NCI-H2227 (cell line): ENCODE results near the gene GSAP.

Experiments used
- DNase-seq: peaks from one replicate; lab custom pipeline; 2025; ENCODE audit not compliant: unreplicated experiment; lab: John Stamatoyannopoulos, UW

GSAP gene

DNA sequence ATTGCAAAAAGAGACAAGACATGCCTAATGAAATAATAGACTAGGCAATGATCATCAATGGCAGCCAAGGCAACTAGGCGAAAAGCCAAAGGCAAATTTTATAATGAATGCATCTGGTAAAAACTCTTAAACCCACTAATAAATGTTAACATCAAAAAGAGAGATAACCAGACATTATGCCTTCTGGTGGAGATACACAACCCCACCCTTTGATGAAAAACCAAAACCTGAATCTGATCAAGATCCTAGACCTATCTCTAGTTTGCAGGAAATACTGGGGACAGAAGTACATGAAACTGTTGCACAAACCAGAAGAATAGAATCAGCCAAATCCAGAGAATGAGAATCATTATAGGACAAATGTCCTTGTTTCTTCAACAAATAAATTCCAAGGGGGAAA lies 22.0 kb upstream of the GSAP start:
- DNase-seq: no peak

DNA sequence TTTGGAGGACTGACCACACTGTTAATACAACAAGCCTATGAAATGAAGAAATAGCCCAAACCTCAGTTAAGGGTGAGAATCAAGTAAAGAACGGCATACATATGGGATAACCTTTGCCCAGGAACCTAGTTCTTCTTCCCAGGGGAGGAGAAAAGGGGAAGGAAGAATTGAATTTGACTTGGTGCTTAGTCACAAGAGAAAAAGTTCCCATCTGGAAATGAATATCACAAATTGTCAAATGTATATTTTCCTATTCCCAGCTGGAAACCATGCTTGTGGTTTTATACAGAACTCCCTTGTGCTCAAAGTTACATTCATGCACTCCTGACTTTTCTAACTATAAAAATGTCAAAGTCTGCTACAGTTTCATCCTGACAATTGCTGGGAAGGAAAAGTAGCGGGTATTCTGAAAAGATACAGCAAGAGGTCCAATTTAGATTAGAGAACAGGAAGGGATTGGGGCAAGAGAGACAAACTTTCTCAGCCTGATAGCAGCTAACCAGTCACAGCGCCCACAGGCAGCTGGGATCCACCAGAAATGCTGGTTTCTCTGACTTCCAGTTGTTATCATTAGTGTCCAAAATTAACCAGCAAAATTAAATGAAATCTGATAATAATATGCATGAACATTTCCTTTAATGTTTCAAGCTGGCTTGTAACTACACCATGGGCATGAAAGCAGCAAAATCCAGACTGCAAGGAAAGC lies 18.6 kb upstream of the GSAP start:
- DNase-seq: no peak

DNA sequence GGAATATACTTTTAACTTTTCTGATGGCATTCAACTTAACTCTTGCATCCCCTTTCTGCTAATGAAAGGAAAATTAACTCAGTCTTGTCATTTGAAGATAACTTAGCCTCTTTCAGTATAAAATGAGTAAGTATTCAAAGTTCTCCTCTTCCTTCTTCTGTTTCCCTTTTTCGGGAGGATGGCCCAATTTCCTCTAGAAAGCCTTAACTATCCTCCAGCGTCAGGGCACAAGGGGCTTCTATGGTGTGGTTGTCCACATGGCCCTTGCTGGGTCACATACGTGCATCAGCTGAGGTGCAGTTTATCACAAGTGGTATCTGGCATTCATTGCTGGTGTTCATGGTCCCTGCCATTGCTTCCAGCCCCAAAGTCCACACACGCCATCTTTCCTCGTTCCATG lies 17.8 kb upstream of the GSAP start:
- DNase-seq: no peak

DNA sequence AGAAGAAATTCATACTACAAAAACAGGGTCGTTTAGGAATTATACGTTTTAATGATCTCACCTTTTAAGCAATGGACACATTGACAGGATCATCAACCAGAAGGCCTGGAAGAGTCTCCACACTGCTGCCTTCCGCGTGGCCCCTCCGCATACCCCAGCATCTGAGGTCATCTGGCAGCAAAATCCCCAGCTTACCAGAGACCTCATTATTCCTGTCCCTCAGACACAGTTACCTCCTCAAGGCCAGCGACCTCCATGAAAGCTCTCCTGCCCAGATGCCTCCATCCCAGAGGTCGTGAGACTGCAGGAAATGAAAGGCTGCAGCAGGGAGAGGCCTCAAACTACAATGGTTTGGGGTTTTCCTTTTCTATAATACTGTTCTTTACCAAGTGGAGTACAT lies 14.8 kb upstream of the GSAP start:
- no peak for DNase-seq

DNA sequence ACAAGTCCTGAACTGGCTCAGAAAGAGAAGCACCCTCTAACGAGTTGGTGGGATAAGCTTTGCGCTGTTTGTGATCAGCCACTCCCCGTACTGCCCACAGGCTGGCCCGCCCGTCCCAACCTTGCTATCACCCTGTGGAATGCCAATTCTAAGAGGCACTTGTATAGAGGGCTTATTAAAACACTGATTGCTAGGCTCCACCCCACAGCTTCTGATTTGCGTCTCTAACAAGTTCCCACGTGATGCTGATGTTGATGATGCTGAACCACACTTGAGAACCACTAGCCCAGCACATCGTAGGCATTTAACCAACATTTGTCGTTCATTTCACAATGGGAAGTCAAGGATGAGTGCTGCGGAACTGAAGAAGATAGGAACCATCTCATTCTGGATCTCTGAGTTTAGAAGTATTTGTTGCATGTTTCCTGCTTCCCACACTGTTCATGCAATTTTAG lies 12.7 kb upstream of the GSAP start:
- DNase-seq: no peak

DNA sequence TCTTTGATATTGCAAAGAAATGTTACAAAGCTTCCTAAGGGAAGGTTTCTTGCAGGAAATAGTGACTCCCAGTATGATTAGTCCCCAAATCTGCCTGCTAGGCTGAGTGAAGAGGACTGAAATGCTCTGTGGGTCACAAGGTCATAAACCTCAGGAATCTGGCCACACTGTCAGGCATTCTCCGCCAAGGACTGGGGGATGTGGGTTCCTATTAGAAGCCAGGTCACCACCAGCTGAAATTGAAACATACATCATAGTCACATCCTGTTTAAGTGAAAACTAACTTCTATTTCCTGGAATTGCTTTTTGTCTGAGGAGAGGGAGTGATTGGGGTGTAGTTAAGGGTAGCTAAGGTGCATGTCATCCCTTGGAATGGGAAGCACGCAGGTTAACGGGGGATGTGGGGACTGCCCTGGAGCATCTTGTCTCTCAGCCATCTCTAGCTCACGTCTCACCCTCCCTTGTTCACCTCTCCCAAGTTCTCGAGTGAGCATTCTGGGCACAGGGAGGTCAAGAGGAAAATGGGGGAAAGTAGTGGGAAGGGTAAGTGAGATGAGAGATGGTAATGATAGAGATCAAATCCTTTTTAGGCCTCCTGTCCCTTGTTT lies 12.0 kb upstream of the GSAP start:
- no peak for DNase-seq

DNA sequence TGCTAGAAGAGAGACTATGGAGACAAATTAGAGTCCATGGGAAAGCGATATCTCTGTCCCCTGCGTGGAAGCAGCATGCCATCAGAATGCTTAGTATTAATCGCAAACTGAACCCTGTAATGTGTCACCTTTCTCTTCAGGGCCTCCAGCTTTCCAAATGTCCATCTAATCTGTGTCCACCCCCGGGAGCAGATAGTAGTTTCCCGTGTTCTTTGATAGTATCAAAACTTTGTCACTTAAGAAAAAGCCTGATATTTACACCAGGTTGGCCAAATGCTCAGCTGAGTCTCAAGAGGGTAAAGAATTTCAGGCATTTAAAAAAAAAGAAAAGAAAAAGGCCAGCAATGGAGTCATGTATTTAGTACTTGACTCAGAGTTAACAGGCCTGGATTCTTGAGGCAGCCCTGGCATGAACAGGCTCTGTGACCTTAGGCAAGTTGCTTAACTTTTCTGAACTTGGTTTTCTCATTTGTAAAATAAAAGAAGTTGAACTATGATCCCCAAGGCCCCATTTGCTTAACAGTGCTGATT lies 10.4 kb upstream of the GSAP start:
- DNase-seq: no peak

DNA sequence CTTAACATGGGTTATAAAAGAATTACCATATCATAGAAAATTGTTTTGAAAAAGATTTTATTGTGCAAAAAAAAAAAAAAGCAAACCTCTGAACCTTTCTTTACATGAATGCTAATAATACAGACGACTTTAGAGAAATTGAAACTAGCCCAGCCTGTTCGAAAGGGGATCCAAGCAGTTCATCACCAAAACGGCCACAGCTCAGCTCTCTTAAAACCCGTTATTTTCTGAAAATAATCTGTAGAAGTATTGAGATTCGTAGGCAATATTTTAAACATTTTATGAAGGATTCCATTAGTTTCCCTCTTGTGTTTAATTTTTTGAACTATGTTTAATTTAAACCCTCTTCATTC lies 9.9 kb upstream of the GSAP start:
- no peak for DNase-seq

DNA sequence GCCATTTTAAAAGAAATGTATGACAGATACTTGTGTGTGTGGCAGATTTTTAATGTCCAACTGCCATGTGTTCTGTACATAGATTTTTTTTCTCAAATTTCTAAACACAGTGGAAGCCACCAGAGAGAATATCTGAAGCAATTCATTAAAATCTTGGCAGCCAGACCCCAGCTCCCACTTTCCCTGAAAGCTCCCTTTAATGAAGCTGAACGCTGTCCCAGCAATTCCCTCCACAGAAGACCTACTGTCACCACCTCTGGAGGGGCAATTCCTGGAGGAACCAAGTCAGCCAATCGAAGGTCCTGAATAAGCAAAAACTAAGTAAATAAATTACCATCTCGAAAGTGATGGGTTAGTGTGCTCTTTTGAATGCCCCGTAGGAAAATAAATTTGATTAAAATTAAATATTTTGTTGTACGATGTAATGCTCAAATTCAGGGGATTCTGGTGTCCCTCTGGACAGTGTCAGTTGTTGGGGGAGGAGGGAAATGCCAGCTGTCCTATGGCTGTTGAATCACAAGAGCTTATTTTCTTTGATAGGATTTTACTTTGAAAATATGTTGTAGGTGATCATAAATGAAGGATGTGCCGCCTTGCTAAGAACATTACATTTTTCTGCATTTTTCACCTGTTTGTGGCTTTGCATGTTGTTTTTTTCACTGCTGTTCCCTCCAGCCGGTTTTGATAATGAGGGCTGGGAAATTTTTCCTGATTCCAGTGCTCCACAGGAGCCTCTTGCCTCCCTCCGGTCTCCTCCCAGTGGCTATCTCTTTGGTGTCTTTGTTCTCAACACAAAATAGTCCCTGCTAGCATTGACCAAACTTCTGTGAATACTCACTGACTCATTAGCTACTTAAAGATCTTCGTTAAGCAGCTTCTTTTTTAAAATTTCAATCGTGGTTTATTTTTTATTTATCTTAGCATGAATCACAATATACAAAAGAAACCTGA lies 9.2 kb upstream of the GSAP start:
- DNase-seq: peak; percentile 41

DNA sequence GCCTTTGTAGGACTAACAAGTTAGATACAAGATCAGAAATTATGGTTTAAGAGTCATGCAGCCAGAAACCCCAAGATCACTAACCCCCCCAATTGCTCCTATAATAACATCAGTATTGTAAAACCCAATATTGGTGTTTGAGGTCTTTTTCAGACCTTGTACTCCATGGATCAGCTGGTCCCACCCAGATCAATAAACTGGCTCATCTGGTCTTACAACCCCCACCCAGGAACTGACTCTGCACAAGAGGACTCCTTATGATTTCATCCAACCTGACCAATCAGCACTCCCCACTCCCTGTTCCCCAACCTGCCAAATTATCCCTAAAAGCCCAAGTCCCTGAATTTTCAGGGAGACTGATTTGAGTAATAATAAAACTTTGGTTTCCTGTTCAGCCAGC lies 6.4 kb upstream of the GSAP start:
- DNase-seq: no peak

DNA sequence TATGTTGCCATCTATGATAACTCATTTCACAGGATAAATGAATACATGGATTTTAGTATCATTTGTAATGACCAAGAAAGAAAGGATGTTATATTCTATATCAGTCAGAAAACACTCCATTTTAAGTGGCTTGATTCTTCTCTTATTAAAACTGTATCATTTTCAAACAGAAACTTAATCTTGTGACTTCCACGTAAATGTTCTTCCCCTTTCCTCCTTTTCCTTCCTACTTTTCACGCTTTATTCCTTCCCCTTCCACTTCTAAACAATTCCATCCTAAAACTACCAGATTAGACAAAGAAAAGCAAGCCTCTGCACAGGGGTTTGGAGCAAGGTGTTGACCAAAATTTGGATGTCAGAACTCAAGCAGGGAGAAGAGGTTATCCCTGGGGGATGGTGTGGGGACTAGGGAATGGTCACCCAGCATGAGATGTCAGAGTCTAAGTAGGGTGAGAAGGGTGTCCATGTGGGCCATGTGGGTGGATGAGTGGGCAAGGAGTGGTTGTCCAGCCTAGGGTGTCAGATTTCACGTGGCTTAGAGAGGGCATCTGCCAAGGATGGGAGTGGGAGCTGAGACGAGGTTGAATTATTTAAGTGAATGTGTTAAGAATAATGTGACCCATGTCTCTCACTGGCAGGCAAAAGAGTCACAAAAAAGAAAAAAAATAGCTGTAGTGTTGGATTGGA lies 5.0 kb upstream of the GSAP start:
- no peak for DNase-seq

DNA sequence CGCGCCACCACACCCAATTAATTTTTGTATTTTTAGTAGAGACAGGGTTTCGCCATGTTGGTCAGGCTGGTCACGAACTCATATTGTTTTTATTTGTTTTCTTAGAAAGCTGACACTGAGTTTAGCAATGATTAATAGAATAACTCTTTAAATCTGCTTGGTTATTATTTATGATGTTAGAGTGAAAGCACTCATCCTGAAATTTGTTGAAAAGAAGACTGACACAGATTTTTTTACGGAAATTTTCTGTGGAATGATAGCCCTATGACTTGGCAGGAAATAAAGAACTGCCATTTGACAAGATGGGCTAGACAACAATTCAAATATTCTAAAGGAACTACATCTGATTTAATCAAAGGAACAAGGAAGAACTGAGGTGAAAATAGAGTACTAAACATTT lies 4.3 kb upstream of the GSAP start:
- DNase-seq: no peak

DNA sequence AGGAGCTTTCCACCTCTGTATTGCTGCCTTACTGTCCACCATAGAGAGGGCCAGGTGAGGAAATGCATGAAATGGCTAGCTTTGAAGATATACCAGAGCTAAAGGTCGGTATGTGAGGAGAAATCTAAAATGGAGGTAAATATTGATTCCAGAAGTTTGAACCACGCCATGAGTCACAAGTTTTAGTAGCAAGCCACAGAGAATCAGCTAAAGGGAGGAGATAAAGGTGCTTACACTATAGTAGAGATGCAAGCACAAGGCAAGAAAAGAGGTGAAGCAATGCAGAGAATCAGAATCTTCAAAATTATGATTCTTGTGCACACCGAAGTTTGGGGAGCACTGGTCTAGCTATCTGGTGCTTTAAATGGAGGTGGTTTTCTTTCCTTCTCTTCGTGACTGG lies 3.0 kb upstream of the GSAP start:
- DNase-seq: no peak

DNA sequence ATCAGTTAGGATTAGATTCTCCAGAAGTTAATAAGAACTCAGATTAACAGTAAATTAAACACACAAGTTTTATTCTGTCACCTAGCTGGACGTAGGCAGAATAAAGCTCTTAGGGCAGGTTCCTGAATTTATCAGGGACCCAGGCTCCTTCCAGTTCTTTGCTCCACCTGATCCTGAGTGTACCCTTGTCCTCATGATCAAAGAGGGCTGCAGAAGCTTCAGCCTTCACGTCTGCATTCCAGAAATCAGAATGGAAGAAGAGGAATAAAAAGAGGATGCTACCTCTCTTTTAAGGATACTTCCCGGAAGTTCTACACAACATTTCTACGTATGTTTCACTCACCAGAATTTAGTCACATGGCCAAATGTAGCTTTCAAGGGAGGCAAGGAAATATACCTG lies 1.7 kb upstream of the GSAP start:
- no peak for DNase-seq

DNA sequence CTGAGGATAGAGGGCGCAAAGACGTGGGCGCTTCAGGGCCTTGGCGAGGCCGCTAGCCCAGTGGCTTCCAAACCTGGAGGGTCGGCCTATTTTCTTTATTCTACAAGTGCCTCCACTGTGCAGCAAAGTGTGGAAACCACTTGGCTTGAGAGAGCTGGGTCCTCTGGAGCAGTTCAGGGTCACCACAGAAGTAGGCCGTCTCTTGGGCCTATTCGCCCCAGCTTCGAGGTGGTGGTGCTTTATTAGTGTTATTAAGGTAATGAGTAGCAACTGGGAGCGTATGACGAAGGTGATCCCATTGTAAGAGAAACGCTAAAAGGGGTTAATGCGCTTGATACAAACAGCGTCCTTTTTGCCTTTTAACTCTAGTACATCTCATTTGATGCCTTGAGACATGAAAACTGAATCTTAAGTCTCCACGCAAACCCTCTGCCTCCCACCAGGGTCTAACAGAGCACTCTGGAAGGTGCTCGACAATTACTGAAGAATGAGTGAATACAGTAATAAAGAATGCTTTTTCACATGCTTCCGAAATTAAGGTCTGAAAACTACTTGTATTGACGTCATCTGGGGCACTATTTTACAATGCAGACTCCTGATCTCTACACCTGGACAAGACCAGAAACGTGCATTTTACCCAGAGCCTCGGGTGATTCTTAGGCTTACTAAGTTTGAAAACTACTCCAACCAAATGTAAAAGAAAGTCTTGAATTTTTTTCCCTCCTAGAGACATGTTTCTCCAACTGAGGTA lies 647 bp upstream of the GSAP start:
- DNase-seq: peak; percentile 41

DNA sequence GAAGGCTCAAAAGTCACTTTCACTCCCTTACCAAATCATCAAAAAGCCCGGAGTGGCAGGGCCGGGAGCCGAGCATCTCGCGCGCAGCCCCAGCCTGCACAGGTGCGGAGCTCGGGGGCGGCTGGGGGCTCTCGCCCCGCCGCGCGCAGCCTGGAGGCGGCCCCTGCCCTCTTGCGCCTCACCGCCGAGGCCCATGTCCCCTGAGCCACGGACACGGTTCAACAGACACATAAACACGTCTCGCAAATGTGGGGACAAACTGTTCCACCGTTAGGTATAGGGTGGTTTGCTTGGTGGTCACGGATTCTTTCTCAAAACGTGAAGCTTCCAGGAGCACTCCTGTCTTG lies 700 bp downstream of the GSAP start:
- DNase-seq: peak; percentile 46

DNA sequence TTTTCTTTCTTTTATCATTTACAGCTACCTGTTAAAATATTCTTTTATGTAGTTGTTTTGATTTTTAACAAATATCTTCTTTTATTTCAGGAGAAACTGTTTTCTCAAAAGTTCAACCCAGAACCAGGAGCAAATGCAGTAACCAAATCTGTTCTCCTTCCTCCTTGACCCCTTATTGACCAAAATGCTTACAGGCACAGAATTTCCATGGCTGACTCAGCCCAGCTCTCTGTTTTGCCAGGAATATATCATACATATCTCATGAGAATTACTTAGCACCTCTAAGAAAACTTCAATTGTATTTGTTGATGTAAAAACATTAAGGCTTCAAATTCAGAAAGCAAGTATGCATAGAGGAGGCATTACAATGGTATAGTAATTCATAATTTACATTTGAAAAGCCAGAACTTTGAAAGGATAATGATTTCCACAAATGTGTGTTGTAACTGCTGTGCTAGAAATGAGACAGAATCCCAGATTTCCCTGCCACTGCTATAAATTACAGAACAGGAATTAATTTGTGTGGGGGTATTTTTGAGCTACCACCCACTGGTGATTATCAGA lies 2.2 kb downstream of the GSAP start:
- no peak for DNase-seq

DNA sequence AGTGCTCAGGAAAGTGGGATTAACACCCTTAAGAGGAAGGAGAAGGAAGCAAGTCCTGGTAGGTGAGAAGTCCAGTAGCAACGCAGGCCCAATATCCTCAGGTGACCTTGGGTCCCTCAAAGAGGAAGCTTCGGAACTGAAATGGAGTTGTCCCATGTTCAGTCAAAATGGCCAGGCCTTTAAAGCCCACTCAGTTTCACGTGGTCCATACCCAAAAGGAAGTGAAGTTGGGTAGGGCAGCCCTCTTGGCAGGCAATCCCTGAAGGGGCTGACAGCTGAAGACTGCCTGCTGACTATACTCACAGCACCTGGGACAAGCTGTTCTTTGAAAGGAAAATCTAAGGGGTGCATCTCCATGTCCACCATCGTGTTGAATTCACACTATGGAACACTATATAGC lies 3.0 kb downstream of the GSAP start:
- no peak for DNase-seq

DNA sequence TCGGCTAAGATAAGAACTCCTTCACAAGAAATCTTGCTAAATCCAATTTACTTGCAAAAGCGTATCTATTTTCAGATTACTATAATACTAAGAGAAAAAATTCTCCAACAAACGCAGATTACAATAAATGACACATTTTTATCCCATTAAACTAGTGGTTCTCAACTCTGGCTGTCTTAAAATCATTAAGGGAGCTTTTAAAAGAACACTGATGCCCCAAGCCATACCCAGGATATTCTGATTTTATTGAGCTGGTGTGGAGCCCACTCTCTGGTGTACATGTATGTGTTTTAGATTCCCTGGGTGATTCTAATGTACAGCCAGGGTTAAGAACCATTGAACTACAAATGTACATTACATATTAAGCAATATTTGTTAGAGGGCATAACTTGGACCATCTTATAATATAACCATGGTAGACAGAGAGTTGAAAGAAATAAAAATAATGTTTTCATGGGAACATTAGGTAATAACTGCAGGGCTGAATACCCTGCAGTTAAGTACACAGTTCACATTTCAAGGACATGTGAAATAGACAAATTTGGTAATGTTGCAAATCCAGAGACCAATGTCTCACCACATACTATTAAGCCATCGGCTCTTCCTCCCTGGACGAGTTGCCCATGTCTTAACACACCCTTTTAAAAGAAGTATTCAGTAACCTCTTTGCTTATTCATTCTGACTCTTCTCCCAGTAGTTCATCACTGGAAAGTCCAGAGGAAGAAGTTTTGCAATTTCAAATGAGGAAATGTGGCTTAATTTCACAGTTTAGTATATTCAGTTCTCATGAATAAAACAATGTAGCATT lies 6.2 kb downstream of the GSAP start:
- no peak for DNase-seq
